Psoas muscle (tissue), 8 donors: ENCODE results near the gene COPE. TPM values are rescaled to one million over a fixed set of nuclear protein-coding genes. Genes with fewer than 3 reads are reported as not detected.

Experiments used
- ATAC-seq, 4 donors: fragments of 200-7000 bp; cut with Tn5 transposase; one replicate each; pipeline ENCODE4 v1.9.1; 2020; ENCODE audit warnings: moderate library complexity in 3 of 4, mild to moderate bottlenecking in 2 of 4
- DNase-seq, 2 donors: peaks; one replicate each; pipeline ENCODE4 v3.0.0-alpha.2; 2020
- H3K27ac ChIP-seq: fragments of 200-600 bp; one replicate; pipeline ENCODE4 v1.8.0; 2022
- H3K27me3 ChIP-seq, 3 donors: fragments of 200-600 bp in 1 of 3; one replicate each; pipeline versions ENCODE4 v1.6.1 to v1.8.0; 2013 to 2022; ENCODE audit warnings: low read length in 2 of 3, mild to moderate bottlenecking in 2 of 3, moderate library complexity in 1 of 3; ENCODE audit not compliant: insufficient read depth in 3 of 3
- H3K36me3 ChIP-seq, 2 donors: fragments of 200-600 bp in 1 of 2; one replicate each; pipeline versions ENCODE4 v1.6.1 to v1.8.0; 2013 to 2022; ENCODE audit warnings: low read depth in 1 of 2, mild to moderate bottlenecking in 1 of 2, moderate library complexity in 1 of 2; ENCODE audit not compliant: insufficient read depth in 1 of 2
- H3K4me1 ChIP-seq: fragments of 200-600 bp; one replicate; pipeline ENCODE4 v1.8.0; 2022
- H3K4me3 ChIP-seq: fragments of 200-600 bp; one replicate; pipeline ENCODE4 v1.8.0; 2022; ENCODE audit warnings: mild to moderate bottlenecking
- H3K9me3 ChIP-seq: fragments of 200-600 bp; one replicate; pipeline ENCODE4 v1.8.0; 2022
- CTCF ChIP-seq: fragments of 200-600 bp; IDR thresholded peaks from one replicate; pipeline ENCODE4 v1.8.0; 2022; ENCODE audit warnings: antibody characterized with exemption
- WGBS, 3 donors: extraction: QIAGEN DNeasy Blood & Tissue Kit; methylation state at CpG; one replicate each; pipeline versions ENCODE4 v1.1.6 to v1.1.7; 2013; 5-methylcytosine and 5-hydroxymethylcytosine counted together
- intact Hi-C, 2 donors: fragments of 100-400 bp; cut with DNase I; formaldehyde crosslinking; loops; one replicate each; pipeline versions ENCODE4 v1.11.0 to v1.14.2; 2022
- polyA plus RNA-seq, 3 donors: library from polyadenylated mRNA; stranded (reverse); fragments of 200-250 nt; gene quantifications; one replicate each; pipeline ENCODE4 v1.2.3, GENCODE V29; 2013
- total RNA-seq, 4 donors: library from RNA; stranded (reverse); fragmentation: NEBNext Ultra II Directional in 2 of 4; extraction: Animal tissue kit (Norgen Biotek cat#: 25700) in 2 of 4; gene quantifications; one replicate each; pipeline versions ENCODE4 v1.2.1 to v1.2.4, GENCODE V29; 2021 to 2023
- donor health status: healthy with polysubstance abuse.
- donor health status: DM: no; HTN: no; CAD: no; lungs with moderate emphysema.
- donor health status: Bipolar disorder and iron deficiency.
- donor health status: healthy.
- donor health status: DM: yes; HTN: yes; CAD: no.
- donor health status: DM: no; HTN: no; CAD: no.
- donor health status: DM: no; HTN: no; CAD: no.
- donor health status: DM: yes; HTN: yes; CAD: no.

Gene COPE
- total and polyA plus RNA-seq, 7 donors, result 91.5 to 173 (median 110) TPM

- WGBS, 3 donors, result 3 to 10% (median 9%) methylated on average over 24 to 28 of the region's 28 CpGs
- intact Hi-C loops, result loop anchor here in 1 of 2 donors (2.0 to 5.0 kb wide), 2 partner anchors 46 to 93 kb away; partner anchors contain the start of gene HOMER3
- ATAC-seq (peak; percentile 6 to 47 (median 26)), DNase-seq (no peak)
- Histone ChIP-seq H3K4me3 (peak overlapping the region; percentile 66), H3K27ac (peak overlapping the region; percentile 50), H3K27me3 (no peaks in the 10 kb centered on the region), H3K4me1 (peaks cover 14% of the 10 kb centered on the region), H3K36me3 (peaks cover 0 to 6% of the 10 kb centered on the region in 2 donors), H3K9me3 (no peaks in the 10 kb centered on the region)
- no peak for TF ChIP-seq CTCF
These were observed 24.7 kb downstream of the COPE start for GRCh38 chr19:18894254-18895037.

- no peak for DNase-seq
- Histone ChIP-seq H3K27me3 (no peaks in the 10 kb centered on the region), H3K4me1 (peaks cover 14% of the 10 kb centered on the region), H3K4me3 (peak overlapping the region; percentile 66), H3K9me3 (no peaks in the 10 kb centered on the region), H3K36me3 (no peaks in the 10 kb centered on the region), H3K27ac (peak overlapping the region; percentile 54)
- WGBS, 3 donors, result 17 to 33% (median 28%) methylated on average over 16 to 18 of the region's 18 CpGs
- intact Hi-C loops, result loop anchor here in 1 of 2 donors (2.0 to 5.0 kb wide), 2 partner anchors 47 to 94 kb away; partner anchors contain the start of gene HOMER3
- TF ChIP-seq CTCF, result no peak
- ATAC-seq, result peak; percentile 45 to 72 (median 66)
These were observed 25.5 kb downstream of the COPE start for GRCh38 chr19:18893587-18894253.

- ATAC-seq (no peak), DNase-seq (no peak)
- Histone ChIP-seq H3K9me3 (no peaks in the 10 kb centered on the region), H3K36me3 (no peaks in the 10 kb centered on the region), H3K4me1 (peaks cover 14% of the 10 kb centered on the region), H3K27ac (no peak overlapping the region), H3K27me3 (no peaks in the 10 kb centered on the region), H3K4me3 (no peak overlapping the region)
- intact Hi-C loops, result loop anchor here in 1 of 2 donors (5.0 kb wide), 1 partner anchor 97 kb away; no protein-coding TSS in a partner anchor
- 85 to 91% (median 87%) methylated on average over 10 of the region's 10 CpGs for WGBS, 3 donors
- TF ChIP-seq CTCF, result no peak
These were observed 29.0 kb downstream of the COPE start for GRCh38 chr19:18889949-18890745.

GRCh38 chr19:18886972-18887371, 32.2 kb downstream of the COPE start:
- ATAC-seq (no peak), DNase-seq (no peak)
- intact Hi-C loops, result no loop called here
- Histone ChIP-seq H3K27ac (no peak overlapping the region), H3K36me3 (peaks cover 0 to 6% of the 10 kb centered on the region in 2 donors), H3K27me3 (no peaks in the 10 kb centered on the region), H3K4me3 (no peak overlapping the region), H3K4me1 (no peaks in the 10 kb centered on the region), H3K9me3 (no peaks in the 10 kb centered on the region)
- 92 to 93% (median 92%) methylated on average over 4 of the region's 4 CpGs for WGBS, 3 donors
- no peak for TF ChIP-seq CTCF
